Right lobe of liver (tissue), 4 donors: ENCODE data around the gene IFI27L1.

Experiments
- POLR2A ChIP-seq: fragments of 450-650 bp; IDR thresholded peaks from one replicate; pipeline ENCODE4 v1.6.1; 2017; ENCODE audit warnings: antibody characterized with exemption, mild to moderate bottlenecking
- TF ChIP-seq, protein P1 (sequence below), 4 donors: fragments of 200-600 bp in 3 of 4; fragments of 450-650 bp in 1 of 4; IDR thresholded peaks; one replicate each; pipeline versions ENCODE4 v1.5.1 to v1.8.0; 2016 to 2022; ENCODE audit warnings: antibody characterized with exemption in 4 of 4, mild to moderate bottlenecking in 2 of 4
- donor health status: DM: no; HTN: no; CAD: no.
- donor health status: DM: no; HTN: no; CAD: no.
- donor health status: DM: no; HTN: yes; CAD: no.

DNA sequence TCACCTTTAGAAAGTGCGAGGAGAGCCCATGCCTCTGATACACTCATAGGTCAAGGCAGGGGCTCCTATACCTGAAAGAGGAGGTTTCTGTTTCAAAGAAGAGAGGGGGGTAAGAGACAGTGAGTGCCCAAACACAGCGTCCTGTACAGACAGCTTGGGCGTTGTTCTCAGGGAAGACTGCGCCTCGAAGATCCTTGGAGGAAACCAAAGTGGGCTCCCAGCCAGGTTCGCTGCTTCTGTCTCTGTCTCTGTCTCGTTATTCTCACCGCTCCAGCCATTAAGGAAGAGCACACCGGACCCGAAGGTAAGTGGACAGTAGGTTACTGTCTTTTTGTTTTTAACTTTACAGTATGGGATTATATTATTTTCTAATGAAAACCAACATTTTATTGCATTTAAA, 23.6 kb downstream of the IFI27L1 start:
- TF ChIP-seq, protein P1, sequence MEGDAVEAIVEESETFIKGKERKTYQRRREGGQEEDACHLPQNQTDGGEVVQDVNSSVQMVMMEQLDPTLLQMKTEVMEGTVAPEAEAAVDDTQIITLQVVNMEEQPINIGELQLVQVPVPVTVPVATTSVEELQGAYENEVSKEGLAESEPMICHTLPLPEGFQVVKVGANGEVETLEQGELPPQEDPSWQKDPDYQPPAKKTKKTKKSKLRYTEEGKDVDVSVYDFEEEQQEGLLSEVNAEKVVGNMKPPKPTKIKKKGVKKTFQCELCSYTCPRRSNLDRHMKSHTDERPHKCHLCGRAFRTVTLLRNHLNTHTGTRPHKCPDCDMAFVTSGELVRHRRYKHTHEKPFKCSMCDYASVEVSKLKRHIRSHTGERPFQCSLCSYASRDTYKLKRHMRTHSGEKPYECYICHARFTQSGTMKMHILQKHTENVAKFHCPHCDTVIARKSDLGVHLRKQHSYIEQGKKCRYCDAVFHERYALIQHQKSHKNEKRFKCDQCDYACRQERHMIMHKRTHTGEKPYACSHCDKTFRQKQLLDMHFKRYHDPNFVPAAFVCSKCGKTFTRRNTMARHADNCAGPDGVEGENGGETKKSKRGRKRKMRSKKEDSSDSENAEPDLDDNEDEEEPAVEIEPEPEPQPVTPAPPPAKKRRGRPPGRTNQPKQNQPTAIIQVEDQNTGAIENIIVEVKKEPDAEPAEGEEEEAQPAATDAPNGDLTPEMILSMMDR (IDR thresholded peaks at IDR 0.05), result no peak
- TF ChIP-seq POLR2A, result no peak
